HG03196 (cell line): ENCODE results near the gene HSPB6.
"Not testable (repeated sequence)": the region's sequence is repeated elsewhere in the genome, so short reads cannot be mapped to it uniquely, and the experiment has no call there.

Source experiments
- ATAC-seq: cut with Tn5 transposase; IDR thresholded peaks from one replicate; pipeline ENCODE4 v1.9.1; 2021; ENCODE audit not compliant: unreplicated experiment

The HSPB6 gene

DNA sequence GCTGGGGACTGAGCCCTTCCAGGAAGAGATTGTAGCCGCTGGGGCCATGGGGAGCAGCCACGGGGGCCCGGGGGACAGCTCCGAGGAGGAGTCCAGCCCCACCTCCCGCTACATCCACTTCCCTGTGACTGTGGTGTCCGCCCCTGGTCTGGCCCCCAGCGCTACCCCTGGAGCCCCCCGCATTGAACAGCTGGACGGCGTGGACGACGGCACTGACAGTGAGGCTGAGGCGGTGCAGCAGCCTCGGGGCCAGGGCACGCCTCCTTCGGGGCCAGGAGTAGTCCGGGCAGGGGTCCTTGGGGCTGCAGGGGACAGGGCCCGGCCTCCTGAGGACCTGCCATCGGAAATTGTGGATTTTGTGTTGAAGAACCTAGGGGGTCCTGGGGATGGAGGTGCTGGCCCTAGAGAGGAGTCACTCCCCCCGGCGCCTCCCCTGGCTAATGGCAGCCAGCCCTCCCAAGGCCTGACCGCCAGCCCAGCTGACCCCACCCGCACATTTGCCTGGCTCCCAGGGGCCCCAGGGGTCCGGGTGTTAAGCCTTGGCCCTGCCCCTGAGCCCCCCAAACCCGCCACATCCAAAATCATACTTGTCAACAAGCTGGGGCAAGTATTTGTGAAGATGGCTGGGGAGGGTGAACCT is 24.2 kb downstream of the HSPB6 start:
- no peak for ATAC-seq

DNA sequence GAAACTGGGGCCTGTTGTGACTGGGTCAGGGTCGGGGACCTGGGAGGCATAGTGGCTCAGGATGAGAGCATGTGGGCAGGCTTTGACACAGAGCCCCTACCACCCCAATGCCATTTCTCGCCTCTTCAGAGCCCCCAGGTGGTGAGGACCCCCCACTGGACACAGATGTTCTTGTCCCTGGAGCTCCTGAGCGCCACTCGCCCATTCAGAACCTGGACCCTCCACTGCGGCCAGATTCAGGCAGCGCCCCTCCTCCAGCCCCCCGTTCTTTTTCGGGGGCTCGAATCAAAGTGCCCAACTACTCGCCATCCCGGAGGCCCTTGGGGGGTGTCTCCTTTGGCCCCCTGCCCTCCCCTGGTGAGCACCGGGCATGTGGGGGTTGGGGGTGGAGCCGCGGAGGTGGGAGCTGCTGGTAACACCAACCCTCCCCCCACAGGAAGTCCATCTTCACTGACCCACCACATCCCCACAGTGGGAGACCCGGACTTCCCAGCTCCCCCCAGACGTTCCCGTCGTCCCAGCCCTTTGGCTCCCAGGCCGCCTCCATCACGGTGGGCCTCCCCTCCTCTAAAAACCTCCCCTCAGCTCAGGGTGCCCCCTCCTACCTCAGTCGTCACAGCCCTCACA is 24.9 kb downstream of the HSPB6 start:
- ATAC-seq, result no peak

DNA sequence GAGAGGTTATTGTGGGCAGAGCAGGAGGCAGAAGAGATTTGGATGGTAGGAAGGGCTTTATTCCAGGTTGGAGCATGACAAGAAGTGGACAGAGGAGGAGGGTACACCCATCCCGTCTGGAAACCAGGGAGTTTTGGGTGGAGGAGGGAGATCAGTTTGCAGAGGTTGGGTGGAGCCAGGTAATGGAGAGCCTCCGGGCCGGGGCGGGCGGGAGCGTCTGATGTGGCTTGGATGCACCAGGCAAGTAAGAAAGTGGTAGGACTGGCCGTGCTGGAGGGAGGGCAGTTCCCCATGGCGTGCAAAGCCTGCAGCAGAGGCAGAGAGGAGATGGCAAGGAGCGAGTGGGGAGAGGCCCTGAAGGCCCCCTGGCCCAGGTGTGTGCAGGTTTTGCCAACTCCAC is 25.5 kb downstream of the HSPB6 start:
- no peak for ATAC-seq

DNA sequence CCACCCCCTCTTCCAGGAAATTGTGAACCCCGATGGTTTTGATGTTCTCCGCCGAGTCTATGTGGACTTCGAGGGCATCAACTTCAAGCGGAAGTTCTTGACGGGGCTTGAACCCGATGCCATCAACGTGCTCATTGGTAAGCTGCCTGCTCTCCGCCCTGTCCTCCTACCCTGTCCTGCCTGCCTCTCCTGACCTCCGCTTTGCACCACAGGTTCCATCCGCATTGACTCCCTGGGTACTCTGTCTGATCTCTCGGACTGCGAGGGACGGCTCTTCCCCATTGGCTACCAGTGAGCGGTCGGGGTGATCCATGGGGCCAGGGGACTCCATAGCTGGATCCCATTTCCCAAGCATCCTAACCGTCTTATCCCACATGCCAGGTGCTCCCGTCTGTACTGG is 26.5 kb downstream of the HSPB6 start:
- no peak for ATAC-seq

DNA sequence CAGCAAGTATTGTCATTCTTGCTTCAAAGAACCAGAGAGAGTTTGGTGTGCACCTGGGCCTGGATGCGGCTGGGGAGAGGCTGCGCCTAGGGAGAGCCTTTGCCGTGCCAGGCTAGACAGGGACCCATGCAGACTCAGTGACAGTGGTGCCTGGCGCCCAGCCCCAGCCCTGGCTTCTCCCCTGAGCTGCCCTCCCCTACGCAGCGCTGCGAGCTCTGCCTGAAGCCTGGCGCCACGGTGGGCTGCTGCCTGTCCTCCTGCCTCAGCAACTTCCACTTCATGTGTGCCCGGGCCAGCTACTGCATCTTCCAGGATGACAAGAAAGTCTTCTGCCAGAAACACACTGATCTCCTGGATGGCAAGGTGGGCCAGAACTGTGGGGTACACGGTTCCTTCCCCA is 27.1 kb downstream of the HSPB6 start:
- ATAC-seq, result no peak

DNA sequence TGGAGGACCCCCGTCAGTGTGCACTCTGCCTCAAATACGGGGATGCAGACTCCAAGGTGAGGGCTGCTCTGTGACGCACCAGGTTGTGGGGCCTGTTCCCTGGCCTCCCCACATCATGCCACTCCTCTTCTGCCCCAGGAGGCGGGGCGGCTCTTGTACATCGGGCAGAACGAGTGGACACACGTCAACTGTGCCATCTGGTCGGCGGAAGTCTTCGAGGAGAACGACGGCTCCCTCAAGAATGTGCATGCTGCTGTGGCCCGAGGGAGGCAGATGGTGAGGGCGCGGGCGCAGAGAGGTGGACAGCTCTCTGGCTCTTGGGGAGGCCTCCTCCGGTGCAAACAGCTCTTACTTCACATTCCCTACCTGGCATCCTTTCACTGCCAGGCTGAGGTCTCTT is 27.8 kb downstream of the HSPB6 start:
- no peak for ATAC-seq

DNA sequence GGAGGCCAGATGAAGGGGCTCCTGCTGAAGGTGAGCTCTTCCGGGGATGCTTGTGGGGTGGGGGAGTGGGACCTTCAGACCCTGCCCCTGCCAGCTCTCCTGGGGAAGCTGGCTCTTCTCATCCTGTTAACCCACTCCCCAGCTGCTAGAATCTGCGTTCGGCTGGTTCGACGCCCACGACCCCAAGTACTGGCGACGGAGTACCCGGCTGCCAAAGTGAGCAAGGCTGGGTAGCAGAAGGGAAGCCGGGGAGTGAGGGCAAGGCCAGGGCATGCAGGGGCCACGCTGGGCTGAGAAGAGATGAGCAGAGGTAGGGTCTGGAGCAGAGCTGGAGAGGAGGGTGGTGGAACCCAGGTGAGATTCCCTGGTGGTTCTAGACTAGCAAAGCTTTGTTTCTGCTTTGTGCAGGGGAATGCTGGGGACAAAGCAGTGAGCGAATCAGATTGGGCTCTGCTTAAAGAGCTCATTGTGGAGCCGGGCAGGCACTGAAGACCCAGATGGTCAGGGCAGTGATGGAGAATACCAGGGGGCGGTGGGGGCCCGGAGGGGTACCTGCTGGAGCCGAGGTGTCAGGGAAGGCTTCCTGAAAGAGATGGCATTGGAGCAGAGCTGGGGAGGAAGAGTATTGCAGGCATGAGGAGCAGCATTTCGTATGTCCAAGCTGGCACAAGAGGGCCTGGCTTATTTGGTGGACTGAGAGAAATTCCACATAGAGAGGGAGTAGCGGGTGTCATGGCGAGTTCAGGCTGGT is 28.7 kb downstream of the HSPB6 start:
- ATAC-seq, result no peak

DNA sequence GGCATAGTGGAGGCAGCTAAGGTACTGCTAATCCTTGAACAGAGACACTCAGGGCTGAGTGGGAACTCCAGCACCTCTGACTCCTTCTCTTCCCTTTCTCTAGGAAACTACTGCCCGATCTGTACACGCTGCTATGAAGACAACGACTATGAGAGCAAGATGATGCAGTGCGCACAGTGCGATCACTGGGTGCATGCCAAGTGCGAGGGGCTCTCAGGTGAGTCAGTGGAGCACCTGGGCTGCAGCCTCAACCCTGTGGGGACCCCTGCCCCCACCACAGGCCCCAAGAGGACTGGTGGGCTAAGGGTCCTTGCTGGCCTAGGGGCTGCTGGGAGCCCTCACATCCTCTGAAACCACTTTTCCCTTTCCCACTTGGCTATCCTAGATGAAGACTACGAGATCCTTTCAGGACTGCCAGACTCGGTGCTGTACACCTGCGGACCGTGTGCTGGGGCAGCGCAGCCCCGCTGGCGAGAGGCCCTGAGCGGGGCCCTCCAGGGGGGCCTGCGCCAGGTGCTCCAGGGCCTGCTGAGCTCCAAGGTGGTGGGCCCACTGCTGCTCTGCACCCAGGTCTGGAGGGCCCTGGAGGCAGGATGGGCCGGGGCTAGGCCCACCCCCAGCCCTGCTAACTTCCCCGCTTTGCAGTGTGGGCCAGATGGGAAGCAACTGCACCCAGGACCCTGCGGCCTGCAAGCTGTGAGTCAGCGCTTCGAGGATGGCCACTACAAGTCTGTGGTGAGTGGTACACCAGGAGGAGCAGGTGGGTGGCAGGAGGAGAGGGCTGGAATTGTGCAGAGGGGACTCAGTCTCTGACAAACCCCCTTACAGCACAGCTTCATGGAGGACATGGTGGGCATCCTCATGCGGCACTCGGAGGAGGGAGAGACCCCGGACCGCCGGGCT is 29.5 kb downstream of the HSPB6 start:
- no peak for ATAC-seq

DNA sequence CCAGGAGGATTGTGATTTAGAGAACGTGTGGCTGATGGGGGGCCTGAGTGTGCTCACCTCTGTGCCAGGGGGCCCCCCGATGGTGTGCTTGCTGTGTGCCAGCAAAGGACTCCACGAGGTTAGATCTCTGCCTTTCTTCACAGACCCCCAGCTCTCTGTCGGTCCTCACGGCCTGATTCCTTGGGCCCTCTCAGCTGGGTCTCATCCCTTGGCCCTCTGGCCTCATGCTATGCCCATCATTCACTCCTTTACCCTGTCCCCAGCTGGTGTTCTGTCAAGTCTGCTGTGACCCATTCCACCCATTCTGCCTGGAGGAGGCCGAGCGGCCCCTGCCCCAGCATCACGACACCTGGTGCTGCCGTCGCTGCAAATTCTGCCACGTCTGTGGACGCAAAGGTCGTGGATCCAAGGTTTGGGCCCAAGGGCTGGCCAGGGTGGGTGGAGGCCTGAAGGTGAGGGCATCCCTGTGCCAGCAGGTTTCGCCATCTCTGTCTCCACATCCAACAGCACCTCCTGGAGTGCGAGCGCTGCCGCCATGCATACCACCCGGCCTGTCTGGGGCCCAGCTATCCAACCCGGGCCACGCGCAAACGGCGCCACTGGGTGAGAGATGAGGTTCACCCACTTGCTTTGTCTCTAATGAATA is 31.5 kb downstream of the HSPB6 start:
- ATAC-seq, result no peak

DNA sequence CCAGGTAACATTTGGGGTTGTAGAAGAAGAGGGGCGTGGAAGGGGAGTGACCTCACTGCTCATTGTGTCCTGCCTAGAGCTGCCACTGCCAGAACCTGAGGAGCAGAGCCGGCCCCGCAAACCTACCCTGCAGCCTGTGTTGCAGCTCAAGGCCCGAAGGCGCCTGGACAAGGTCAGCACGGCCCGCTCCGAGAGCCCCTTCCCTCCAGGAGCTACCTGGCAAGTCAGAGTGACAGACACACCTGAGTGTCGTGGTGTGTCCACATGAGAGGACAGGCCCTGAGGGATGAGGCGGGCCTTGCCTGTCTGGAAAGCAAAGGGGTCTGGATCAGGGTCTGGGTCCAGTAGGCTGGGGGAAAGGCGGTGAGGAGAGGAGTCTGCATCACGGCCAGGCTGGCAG is 32.3 kb downstream of the HSPB6 start:
- no peak for ATAC-seq

DNA sequence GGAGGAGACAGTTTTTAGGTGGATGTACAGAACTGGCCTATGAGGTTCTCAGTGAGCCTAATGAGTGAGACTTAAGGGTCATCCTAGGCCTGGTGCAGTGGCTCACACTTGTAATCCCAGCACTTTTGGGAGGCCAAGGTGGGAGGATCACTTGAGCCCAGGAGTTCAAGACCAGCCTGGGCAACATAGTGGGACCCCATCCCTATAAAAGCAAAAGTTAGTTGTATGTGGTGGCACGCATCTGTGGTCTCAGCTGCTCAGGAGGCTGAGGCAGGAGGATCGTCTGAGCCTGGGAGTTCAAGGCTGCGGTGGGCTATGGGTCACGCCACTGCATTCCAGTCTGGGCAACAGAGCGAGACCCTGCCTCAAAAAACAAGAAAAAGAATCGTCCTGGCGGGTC is 32.7 kb downstream of the HSPB6 start:
- not testable (repeated sequence) for ATAC-seq

DNA sequence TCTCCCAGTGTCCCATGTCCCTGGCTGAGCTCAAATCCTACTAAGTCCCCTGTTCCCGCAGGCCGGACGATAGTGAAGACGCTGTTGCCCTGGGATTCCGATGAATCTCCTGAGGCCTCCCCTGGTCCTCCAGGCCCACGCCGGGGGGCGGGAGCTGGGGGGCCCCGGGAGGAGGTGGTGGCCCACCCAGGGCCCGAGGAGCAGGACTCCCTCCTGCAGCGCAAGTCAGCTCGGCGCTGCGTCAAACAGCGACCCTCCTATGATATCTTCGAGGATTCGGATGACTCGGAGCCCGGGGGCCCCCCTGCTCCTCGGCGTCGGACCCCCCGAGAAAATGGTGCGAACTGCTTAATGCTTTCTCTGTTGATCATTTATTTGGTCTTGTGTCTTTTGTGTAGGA is 33.2 kb downstream of the HSPB6 start:
- ATAC-seq, result no peak

DNA sequence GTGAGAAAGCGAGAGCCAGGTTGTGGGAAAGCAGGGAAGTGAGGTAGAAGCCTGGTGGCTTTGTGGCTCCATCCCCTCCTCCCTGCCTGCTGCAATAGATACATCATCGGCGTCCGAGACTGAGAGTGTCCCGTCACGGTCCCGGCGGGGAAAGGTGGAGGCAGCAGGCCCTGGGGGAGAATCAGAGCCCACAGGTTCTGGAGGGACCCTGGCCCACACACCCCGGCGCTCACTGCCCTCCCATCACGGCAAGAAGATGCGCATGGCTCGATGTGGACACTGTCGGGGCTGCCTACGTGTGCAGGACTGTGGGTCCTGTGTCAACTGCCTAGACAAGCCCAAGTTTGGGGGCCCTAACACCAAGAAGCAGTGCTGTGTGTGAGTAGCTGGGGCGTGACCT is 33.9 kb downstream of the HSPB6 start:
- ATAC-seq, result no peak

DNA sequence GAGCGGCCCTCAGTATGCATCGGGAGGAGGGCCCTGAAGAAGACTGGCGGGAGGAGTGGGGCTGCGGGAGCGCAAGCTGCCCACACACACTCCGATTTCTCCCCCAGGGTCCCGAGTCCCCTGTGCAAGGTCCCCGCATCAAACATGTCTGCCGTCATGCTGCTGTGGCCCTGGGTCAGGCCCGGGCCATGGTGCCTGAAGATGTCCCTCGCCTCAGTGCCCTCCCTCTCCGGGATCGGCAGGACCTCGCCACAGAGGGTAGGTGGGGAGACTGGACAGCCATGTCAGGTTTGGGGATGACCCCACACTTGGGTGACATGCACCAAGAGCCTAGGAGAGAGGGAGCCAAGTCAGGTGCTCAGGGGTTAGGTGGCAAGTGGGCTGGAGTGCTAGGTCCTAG is 34.4 kb downstream of the HSPB6 start:
- ATAC-seq, result no peak

DNA sequence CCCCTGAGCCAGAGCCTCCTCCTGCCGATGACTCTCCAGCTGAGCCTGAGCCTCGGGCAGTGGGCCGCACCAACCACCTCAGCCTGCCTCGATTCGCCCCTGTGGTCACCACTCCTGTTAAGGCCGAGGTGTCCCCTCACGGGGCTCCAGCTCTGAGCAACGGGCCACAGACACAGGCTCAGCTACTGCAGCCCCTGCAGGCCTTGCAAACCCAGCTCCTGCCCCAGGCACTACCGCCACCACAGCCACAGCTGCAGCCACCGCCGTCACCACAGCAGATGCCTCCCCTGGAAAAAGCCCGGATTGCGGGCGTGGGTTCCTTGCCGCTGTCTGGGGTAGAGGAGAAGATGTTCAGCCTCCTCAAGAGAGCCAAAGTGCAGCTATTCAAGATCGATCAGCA is 35.5 kb downstream of the HSPB6 start:
- no peak for ATAC-seq

DNA sequence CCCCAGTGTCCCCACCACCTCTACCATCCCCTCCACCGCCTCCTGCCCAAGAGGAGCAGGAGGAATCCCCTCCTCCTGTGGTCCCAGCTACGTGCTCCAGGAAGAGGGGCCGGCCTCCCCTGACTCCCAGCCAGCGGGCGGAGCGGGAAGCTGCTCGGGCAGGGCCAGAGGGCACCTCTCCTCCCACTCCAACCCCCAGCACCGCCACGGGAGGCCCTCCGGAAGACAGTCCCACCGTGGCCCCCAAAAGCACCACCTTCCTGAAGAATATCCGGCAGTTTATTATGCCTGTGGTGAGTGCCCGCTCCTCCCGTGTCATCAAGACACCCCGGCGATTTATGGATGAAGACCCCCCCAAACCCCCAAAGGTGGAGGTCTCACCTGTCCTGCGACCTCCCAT is 36.2 kb downstream of the HSPB6 start:
- ATAC-seq, result no peak

DNA sequence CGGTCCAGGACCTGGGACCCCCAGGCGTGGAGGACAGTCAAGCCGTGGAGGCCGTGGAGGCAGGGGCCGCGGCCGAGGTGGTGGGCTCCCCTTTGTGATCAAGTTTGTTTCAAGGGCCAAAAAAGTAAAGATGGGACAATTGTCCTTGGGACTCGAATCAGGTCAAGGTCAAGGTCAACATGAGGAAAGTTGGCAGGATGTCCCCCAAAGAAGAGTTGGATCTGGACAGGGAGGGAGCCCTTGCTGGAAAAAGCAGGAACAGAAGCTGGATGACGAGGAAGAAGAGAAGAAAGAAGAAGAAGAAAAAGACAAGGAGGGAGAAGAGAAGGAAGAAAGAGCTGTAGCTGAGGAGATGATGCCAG is 36.7 kb downstream of the HSPB6 start:
- no peak for ATAC-seq

DNA sequence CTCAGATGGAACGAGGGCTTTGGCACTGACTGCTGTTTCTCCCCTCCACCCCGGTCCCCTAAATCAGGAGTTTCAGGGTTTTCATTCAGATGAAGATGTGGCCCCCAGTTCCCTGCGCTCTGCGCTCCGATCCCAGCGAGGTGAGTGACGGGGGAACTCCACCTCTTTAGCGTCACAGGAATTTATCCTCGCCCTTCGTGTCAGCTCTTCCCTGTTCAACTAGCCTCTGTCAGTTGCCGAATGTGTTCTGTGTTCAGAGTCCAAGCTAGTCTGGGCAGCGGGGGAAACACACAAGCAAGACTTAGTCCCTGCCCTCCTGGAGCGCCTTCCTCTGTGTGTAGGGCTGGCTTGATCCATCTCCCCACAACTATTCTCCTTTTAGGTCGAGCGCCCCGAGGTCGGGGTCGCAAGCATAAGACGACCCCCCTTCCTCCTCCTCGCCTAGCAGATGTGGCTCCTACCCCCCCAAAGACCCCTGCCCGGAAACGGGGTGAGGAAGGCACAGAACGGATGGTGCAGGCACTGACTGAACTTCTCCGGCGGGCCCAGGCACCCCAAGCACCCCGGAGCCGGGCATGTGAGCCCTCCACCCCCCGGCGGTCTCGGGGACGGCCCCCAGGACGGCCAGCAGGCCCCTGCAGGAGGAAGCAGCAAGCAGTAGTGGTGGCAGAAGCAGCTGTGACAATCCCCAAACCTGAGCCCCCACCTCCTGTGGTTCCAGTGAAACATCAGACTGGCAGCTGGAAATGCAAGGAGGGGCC is 37.2 kb downstream of the HSPB6 start:
- ATAC-seq, result no peak

DNA sequence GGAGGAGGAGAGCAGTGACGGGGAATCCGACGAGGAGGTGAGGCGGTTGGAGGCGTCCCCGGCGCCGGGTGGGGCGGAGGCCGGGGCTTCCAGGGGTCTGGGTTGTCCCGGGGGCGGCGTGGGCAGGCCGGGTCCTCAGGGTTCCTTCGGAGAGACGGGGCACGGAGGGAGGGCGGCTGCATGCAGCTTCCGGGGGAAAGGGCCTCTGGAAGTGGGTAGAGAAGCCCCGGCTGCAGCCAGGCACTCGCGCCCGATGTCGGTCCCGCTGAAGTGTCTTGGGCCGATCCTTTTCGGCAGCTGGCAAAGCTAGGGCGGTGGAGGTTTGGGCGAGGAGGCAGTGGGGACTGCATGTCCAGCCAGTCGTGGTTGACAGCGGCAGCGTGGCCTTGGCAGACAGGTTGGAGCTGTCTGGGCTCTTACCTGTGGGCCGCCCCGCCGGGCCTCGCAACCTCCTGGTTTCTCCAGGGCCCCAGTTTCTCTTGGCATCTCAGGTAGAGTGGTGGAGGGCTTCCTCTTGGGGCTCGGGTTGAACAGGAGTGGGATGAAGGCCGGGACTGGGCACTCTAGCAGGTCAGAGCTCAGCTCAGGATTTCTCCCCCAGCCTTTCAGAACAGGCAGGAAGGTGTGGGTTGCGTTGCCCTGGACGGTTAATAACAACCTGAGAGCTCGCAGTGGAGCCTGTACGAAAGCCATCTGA is 38.3 kb downstream of the HSPB6 start:
- ATAC-seq, result no peak
